Hepatocyte (in vitro differentiated cells): ENCODE measurements around the gene CCDC24.

Source experiments
- EZH2 ChIP-seq: fragments of 200-600 bp; sonication (generic); IDR thresholded peaks from 2 replicates; pipeline ENCODE4 v1.6.1; 2016; ENCODE audit warnings: antibody characterized with exemption, mild to moderate bottlenecking, borderline replicate concordance
- EZH2phosphoT487 ChIP-seq: fragments of 200-600 bp; sonication (generic); IDR thresholded peaks from one replicate; pipeline ENCODE4 v1.6.1; 2018; ENCODE audit warnings: antibody characterized with exemption, mild to moderate bottlenecking, low read depth, moderate library complexity; ENCODE audit not compliant: unreplicated experiment, severe bottlenecking
- TF ChIP-seq, protein P1 (sequence below): fragments of 200-600 bp; sonication (generic); IDR thresholded peaks from 2 replicates; pipeline ENCODE4 v1.5.1; 2016; ENCODE audit warnings: antibody characterized with exemption, mild to moderate bottlenecking; ENCODE audit not compliant: poor library complexity

DNA sequence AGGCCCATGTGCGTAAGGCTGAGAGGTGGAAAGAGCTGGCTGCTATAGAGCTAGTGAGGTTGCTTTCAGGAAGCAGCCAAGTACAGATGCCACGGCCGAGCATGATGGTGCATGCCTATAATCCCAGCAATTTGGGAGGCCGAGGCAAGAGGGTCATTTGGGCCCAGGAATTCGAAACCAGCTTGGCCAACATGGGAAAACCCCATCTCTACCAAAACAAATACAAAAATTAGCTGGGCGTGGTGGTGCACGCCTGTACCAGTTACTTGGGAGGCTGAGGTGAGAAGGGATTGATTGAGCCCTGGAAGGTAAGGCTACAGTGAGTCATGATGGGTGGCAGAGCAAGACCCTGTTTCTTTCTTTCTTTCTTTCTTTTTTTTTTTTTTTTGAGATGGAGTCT, 2.7 kb downstream of the CCDC24 start:
- TF ChIP-seq EZH2 = no peak
- TF ChIP-seq, protein P1, sequence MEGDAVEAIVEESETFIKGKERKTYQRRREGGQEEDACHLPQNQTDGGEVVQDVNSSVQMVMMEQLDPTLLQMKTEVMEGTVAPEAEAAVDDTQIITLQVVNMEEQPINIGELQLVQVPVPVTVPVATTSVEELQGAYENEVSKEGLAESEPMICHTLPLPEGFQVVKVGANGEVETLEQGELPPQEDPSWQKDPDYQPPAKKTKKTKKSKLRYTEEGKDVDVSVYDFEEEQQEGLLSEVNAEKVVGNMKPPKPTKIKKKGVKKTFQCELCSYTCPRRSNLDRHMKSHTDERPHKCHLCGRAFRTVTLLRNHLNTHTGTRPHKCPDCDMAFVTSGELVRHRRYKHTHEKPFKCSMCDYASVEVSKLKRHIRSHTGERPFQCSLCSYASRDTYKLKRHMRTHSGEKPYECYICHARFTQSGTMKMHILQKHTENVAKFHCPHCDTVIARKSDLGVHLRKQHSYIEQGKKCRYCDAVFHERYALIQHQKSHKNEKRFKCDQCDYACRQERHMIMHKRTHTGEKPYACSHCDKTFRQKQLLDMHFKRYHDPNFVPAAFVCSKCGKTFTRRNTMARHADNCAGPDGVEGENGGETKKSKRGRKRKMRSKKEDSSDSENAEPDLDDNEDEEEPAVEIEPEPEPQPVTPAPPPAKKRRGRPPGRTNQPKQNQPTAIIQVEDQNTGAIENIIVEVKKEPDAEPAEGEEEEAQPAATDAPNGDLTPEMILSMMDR = no peak
- no peak for TF ChIP-seq EZH2phosphoT487
